ENCODE data around the gene MEIS2.

DNA sequence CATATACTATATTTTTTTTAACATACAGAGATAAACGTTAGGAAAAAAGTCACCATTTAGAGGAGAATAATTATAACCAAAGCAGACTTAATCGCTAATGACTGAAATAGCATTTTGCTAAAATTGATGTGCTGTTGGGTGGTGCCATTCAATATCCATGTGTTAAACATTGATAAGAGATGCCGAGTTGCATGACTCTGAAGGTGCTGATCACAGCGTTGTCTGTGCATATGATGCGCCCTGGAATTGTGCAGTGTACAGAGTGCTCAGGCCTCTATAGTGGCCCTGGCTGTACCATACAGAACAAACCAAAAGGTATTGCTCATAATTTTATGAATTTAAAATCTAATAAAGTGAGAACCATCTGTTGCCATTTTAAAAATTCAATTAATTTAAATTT lies 168.3 kb downstream of the MEIS2 start:
- TF ChIP-seq POLR2A (IDR thresholded peaks at IDR 0.05; ENCODE audit: low read length) (no peak), GATA1 (IDR thresholded peaks at IDR 0.05; ENCODE audit: low read depth, low read length) (no peak)
